ENCODE results near the gene NPR2. TPM values are rescaled to one million over a fixed set of nuclear protein-coding genes. Genes with fewer than 3 reads are reported as not detected.

The NPR2 gene
- 1 to 10 TPM; 3.8 to 5.1 TPM for polyA plus RNA-seq

DNA sequence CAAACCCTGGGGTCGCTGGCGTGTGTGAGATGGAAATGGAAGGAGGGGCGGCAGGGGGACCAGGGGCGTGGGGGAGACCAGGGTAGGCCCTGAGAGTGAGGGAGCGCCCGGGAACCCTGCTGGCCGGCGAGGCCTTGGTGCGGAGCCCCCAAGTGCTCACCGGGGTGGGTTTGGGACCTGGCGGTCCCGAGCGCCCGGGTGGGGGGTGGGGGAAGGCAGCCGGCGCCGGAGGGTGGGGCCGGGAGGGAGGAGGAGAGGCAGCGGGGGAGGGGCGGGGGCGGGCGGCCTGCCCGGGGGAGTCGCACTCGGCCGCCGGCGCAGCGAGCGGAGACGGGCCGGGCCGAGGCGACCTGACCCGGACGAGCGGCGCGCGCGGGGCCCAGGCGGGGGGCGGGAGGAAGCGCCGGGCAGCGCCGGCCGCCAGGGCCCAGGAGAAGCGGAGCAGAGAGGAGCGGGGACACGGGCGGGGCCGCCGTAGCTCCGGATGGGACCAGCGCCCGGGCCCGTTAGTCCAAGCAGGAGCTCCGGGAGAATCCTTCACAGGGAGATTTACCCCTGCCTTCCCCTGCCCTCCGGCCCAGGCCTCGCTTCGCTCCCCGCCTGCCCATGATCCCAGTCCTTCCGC lies at the start of gene NPR2:
TSS of gene NPR2 (plus strand) at position 295 of the 625 bp plus-strand sequence. CDS start 818 bp downstream, outside the sequence.
- Histone ChIP-seq H3K27ac (ENCODE audit: low read depth in 2 of 2, low read length in 1 of 2) (peak within 1 kb of the TSS; percentile 73 to 76), H3K36me3 (ENCODE audit: control insufficient read depth in 2 of 2, insufficient read depth in 2 of 2, low read length in 1 of 2) (no peaks in the 10 kb centered on the region), H3K27me3 (ENCODE audit: control insufficient read depth in 1 of 2, insufficient read depth in 2 of 2, low read length in 2 of 2) (no peaks in the 10 kb centered on the region), H3K9me3 (ENCODE audit: control insufficient read depth in 2 of 2, insufficient read depth in 1 of 2, low read depth in 1 of 2, low read length in 1 of 2) (no peaks in the 10 kb centered on the region), H3K4me1 (ENCODE audit: control insufficient read depth in 2 of 2, insufficient read depth in 2 of 2, low read length in 1 of 2) (no peaks in the 10 kb centered on the region), H3K4me3 (ENCODE audit: low read depth in 1 of 2, low read length in 2 of 2) (peak within 1 kb of the TSS; percentile 14 to 47)
- 16 to 22% methylated on average over 20 to 64 of the region's 64 CpGs for WGBS, 2 donors

DNA sequence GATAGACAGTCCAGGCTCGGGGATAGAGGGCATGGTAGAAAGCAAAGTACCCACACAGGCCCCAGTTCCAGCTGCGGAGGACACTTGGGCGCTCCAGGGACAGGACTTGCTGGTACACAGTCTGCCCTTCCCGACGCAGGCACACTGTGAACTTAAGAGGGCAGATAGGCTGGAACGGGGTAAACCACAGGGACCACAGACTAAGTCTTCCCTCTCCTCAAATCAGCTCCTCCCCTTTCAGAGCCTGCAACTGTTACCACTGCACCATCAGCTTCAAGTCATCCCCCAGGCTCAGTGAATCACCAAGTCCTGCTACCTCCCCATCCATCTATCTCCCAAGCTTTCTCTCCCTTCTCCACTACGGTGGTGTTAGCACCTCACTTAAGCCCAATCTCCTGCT lies 49.7 kb upstream of the NPR2 start:
- peaks cover 0 to under 1% of the 10 kb centered on the region in 2 donors for H3K4me1 ChIP-seq (ENCODE audit: control insufficient read depth in 2 of 2, insufficient read depth in 2 of 2, low read length in 1 of 2)
- H3K9me3 ChIP-seq (ENCODE audit: control insufficient read depth in 2 of 2, insufficient read depth in 1 of 2, low read depth in 1 of 2, low read length in 1 of 2) = no peaks in the 10 kb centered on the region
- H3K27ac ChIP-seq (ENCODE audit: low read depth in 2 of 2, low read length in 1 of 2) = no peak overlapping the region
- WGBS, 2 donors = 82 to 83% methylated on average over 7 of the region's 7 CpGs
- no peaks in the 10 kb centered on the region for H3K27me3 ChIP-seq (ENCODE audit: control insufficient read depth in 1 of 2, insufficient read depth in 2 of 2, low read length in 2 of 2)
- peaks cover 22 to 61% of the 10 kb centered on the region in 2 donors for H3K36me3 ChIP-seq (ENCODE audit: control insufficient read depth in 2 of 2, insufficient read depth in 2 of 2, low read length in 1 of 2)
- no peak overlapping the region for H3K4me3 ChIP-seq (ENCODE audit: low read depth in 1 of 2, low read length in 2 of 2)

GRCh38 chr9:35743452-35743851 lies 47.9 kb upstream of the NPR2 start:
- H3K36me3 ChIP-seq (ENCODE audit: control insufficient read depth in 2 of 2, insufficient read depth in 2 of 2, low read length in 1 of 2) = peaks cover 17 to 45% of the 10 kb centered on the region in 2 donors
- H3K27me3 ChIP-seq (ENCODE audit: control insufficient read depth in 1 of 2, insufficient read depth in 2 of 2, low read length in 2 of 2) = no peaks in the 10 kb centered on the region
- H3K27ac ChIP-seq (ENCODE audit: low read depth in 2 of 2, low read length in 1 of 2) = no peak overlapping the region
- peaks cover 2 to 3% of the 10 kb centered on the region in 2 donors for H3K4me1 ChIP-seq (ENCODE audit: control insufficient read depth in 2 of 2, insufficient read depth in 2 of 2, low read length in 1 of 2)
- H3K9me3 ChIP-seq (ENCODE audit: control insufficient read depth in 2 of 2, insufficient read depth in 1 of 2, low read depth in 1 of 2, low read length in 1 of 2) = no peaks in the 10 kb centered on the region
- H3K4me3 ChIP-seq (ENCODE audit: low read depth in 1 of 2, low read length in 2 of 2) = no peak overlapping the region
- WGBS, 2 donors = 59 to 67% methylated on average over 2 of the region's 2 CpGs

DNA sequence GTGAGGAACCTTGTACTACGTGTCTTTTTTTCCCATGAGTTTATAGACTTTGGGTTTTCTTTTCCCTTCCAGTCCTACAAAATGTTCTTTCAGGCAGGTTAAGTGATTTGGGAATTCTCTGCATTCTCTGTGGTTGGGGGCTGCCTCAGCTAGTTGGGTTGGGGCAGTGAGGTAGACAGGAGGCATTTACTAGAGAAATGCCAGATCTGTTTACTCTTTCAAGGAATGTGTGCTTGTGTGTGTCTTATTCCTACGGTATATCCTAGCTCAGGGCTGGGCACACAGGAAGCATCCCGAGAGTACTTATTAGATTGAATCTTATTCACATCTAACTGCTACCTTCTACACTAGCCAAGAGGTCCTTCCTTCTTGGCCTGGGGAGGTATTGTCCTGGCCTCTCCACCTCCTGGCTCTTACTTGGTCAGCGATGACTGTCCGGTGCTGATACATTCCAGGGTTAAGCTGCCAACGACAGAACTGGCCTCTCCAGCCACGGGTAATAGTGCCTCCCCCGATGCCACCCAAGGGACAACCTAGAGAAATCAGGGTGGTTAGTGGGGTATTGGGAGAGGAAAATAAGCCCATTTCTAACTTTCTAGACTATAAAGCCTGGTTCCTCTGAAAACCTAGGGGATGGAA lies 47.4 kb upstream of the NPR2 start:
- peaks cover 2 to 3% of the 10 kb centered on the region in 2 donors for H3K4me1 ChIP-seq (ENCODE audit: control insufficient read depth in 2 of 2, insufficient read depth in 2 of 2, low read length in 1 of 2)
- no peaks in the 10 kb centered on the region for H3K27me3 ChIP-seq (ENCODE audit: control insufficient read depth in 1 of 2, insufficient read depth in 2 of 2, low read length in 2 of 2)
- H3K9me3 ChIP-seq (ENCODE audit: control insufficient read depth in 2 of 2, insufficient read depth in 1 of 2, low read depth in 1 of 2, low read length in 1 of 2) = no peaks in the 10 kb centered on the region
- no peak overlapping the region for H3K4me3 ChIP-seq (ENCODE audit: low read depth in 1 of 2, low read length in 2 of 2)
- peaks cover 13 to 40% of the 10 kb centered on the region in 2 donors for H3K36me3 ChIP-seq (ENCODE audit: control insufficient read depth in 2 of 2, insufficient read depth in 2 of 2, low read length in 1 of 2)
- WGBS, 2 donors = 86 to 89% methylated on average over 8 of the region's 8 CpGs
- H3K27ac ChIP-seq (ENCODE audit: low read depth in 2 of 2, low read length in 1 of 2) = no peak overlapping the region

DNA sequence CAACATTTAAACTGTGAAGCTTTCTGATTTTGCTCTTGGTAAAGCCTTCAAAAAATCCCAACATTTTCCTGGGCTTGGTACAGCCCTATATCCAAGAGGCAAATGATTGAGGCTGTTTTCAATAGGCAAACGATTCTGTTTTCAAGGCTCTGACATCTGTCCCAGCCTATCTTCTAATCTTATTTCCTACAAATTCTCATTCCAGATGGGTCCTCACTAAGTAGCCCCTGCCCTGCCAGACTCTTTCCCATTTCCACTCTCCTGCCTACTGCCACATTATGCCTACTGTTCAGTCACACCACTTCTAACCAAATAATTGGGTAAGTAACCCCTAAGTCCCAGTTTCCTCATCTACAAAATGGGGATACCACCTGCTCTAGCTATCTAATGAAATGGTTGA lies 45.8 kb upstream of the NPR2 start:
- Histone ChIP-seq H3K36me3 (ENCODE audit: control insufficient read depth in 2 of 2, insufficient read depth in 2 of 2, low read length in 1 of 2) (peaks cover 6 to 25% of the 10 kb centered on the region in 2 donors), H3K4me1 (ENCODE audit: control insufficient read depth in 2 of 2, insufficient read depth in 2 of 2, low read length in 1 of 2) (peaks cover 2 to 5% of the 10 kb centered on the region in 2 donors), H3K27me3 (ENCODE audit: control insufficient read depth in 1 of 2, insufficient read depth in 2 of 2, low read length in 2 of 2) (no peaks in the 10 kb centered on the region), H3K27ac (ENCODE audit: low read depth in 2 of 2, low read length in 1 of 2) (no peak overlapping the region), H3K9me3 (ENCODE audit: control insufficient read depth in 2 of 2, insufficient read depth in 1 of 2, low read depth in 1 of 2, low read length in 1 of 2) (no peaks in the 10 kb centered on the region), H3K4me3 (ENCODE audit: low read depth in 1 of 2, low read length in 2 of 2) (no peak overlapping the region)
- 56 to 61% methylated on average over 1 of the region's 1 CpG for WGBS, 2 donors

GRCh38 chr9:35746583-35746982 lies 44.8 kb upstream of the NPR2 start:
- peaks cover 2 to 5% of the 10 kb centered on the region in 2 donors for H3K4me1 ChIP-seq (ENCODE audit: control insufficient read depth in 2 of 2, insufficient read depth in 2 of 2, low read length in 1 of 2)
- H3K27ac ChIP-seq (ENCODE audit: low read depth in 2 of 2, low read length in 1 of 2) = no peak overlapping the region
- no peaks in the 10 kb centered on the region for H3K9me3 ChIP-seq (ENCODE audit: control insufficient read depth in 2 of 2, insufficient read depth in 1 of 2, low read depth in 1 of 2, low read length in 1 of 2)
- 33 to 37% methylated on average over 3 of the region's 3 CpGs for WGBS, 2 donors
- H3K36me3 ChIP-seq (ENCODE audit: control insufficient read depth in 2 of 2, insufficient read depth in 2 of 2, low read length in 1 of 2) = peaks cover 6 to 26% of the 10 kb centered on the region in 2 donors
- no peaks in the 10 kb centered on the region for H3K27me3 ChIP-seq (ENCODE audit: control insufficient read depth in 1 of 2, insufficient read depth in 2 of 2, low read length in 2 of 2)
- H3K4me3 ChIP-seq (ENCODE audit: low read depth in 1 of 2, low read length in 2 of 2) = peak overlapping the region in 1 of 2 donors; percentile 81

DNA sequence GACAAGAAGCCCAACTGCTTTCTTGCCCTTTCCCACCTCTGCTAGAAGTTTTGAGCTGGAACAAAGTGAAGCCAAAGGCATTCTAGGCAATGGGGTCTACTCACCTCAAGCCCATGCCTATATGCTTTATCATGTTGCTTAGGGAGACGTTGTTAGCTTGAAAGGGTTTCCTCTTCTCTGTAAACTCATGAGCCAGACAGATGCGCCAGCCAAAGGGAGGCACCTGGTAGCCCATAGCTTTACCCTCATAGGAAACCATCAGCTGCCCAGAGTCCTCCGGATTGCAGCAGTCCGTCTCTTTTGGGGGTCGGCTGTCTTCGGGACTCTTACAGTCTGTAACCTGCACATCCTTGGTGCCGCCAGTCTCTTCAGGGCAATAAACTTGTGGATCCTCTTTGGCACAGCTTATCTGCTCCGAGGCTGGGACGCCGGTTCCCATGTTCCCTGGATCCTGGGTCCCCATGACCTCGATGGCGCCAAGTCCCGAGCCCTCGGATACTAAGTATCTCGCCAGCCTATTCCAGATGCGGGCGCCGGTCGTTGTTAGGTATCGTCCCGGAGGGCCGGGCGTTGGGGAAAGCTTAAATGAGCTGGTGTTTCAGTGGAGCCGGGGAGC lies 43.0 kb upstream of the NPR2 start:
- H3K4me1 ChIP-seq (ENCODE audit: control insufficient read depth in 2 of 2, insufficient read depth in 2 of 2, low read length in 1 of 2) = peaks cover 2 to 5% of the 10 kb centered on the region in 2 donors
- 0 to 1% methylated on average over 24 of the region's 24 CpGs for WGBS, 2 donors
- no peaks in the 10 kb centered on the region for H3K9me3 ChIP-seq (ENCODE audit: control insufficient read depth in 2 of 2, insufficient read depth in 1 of 2, low read depth in 1 of 2, low read length in 1 of 2)
- peaks cover 8 to 32% of the 10 kb centered on the region in 2 donors for H3K36me3 ChIP-seq (ENCODE audit: control insufficient read depth in 2 of 2, insufficient read depth in 2 of 2, low read length in 1 of 2)
- peak overlapping the region; percentile 86 to 93 for H3K27ac ChIP-seq (ENCODE audit: low read depth in 2 of 2, low read length in 1 of 2)
- peak overlapping the region; percentile 81 to 96 for H3K4me3 ChIP-seq (ENCODE audit: low read depth in 1 of 2, low read length in 2 of 2)
- H3K27me3 ChIP-seq (ENCODE audit: control insufficient read depth in 1 of 2, insufficient read depth in 2 of 2, low read length in 2 of 2) = no peaks in the 10 kb centered on the region

GRCh38 chr9:35748858-35749514 lies 42.4 kb upstream of the NPR2 start, which contains the start of the genes GBA2 and RGP1:
GBA2 (minus strand) TSS chr9:35749228; CDS start chr9:35748704, 524 bp downstream.
RGP1 (plus strand) TSS chr9:35749287; CDS start chr9:35749756, 469 bp downstream.
- H3K27ac ChIP-seq (ENCODE audit: low read depth in 2 of 2, low read length in 1 of 2) = peak within 1 kb of the TSS; percentile 86 to 93
- WGBS, 2 donors = 0% methylated on average over 55 to 69 of the region's 69 CpGs
- no peaks in the 10 kb centered on the region for H3K27me3 ChIP-seq (ENCODE audit: control insufficient read depth in 1 of 2, insufficient read depth in 2 of 2, low read length in 2 of 2)
- H3K4me1 ChIP-seq (ENCODE audit: control insufficient read depth in 2 of 2, insufficient read depth in 2 of 2, low read length in 1 of 2) = peaks cover 2 to 5% of the 10 kb centered on the region in 2 donors
- H3K36me3 ChIP-seq (ENCODE audit: control insufficient read depth in 2 of 2, insufficient read depth in 2 of 2, low read length in 1 of 2) = peaks cover 12 to 38% of the 10 kb centered on the region in 2 donors
- no peaks in the 10 kb centered on the region for H3K9me3 ChIP-seq (ENCODE audit: control insufficient read depth in 2 of 2, insufficient read depth in 1 of 2, low read depth in 1 of 2, low read length in 1 of 2)
- H3K4me3 ChIP-seq (ENCODE audit: low read depth in 1 of 2, low read length in 2 of 2) = peak within 1 kb of the TSS; percentile 81 to 96

- H3K36me3 ChIP-seq (ENCODE audit: control insufficient read depth in 2 of 2, insufficient read depth in 2 of 2, low read length in 1 of 2) = peaks cover 12 to 32% of the 10 kb centered on the region in 2 donors
- WGBS, 2 donors = 3 to 4% methylated on average over 17 to 19 of the region's 19 CpGs
- no peaks in the 10 kb centered on the region for H3K9me3 ChIP-seq (ENCODE audit: control insufficient read depth in 2 of 2, insufficient read depth in 1 of 2, low read depth in 1 of 2, low read length in 1 of 2)
- H3K27me3 ChIP-seq (ENCODE audit: control insufficient read depth in 1 of 2, insufficient read depth in 2 of 2, low read length in 2 of 2) = no peaks in the 10 kb centered on the region
- H3K4me1 ChIP-seq (ENCODE audit: control insufficient read depth in 2 of 2, insufficient read depth in 2 of 2, low read length in 1 of 2) = peaks cover 2 to 5% of the 10 kb centered on the region in 2 donors
- peak overlapping the region; percentile 86 to 93 for H3K27ac ChIP-seq (ENCODE audit: low read depth in 2 of 2, low read length in 1 of 2)
- H3K4me3 ChIP-seq (ENCODE audit: low read depth in 1 of 2, low read length in 2 of 2) = peak overlapping the region; percentile 81 to 96
These were observed 41.7 kb upstream of the NPR2 start for GRCh38 chr9:35749515-35750255.
